Measurements from ENCODE around the gene RET. TPM values are rescaled to one million over a fixed set of nuclear protein-coding genes. Genes with fewer than 3 reads are reported as not detected.

Gene RET
- total RNA-seq, 1 experiment from 2014 or later = not detected

- no TSS peak for BruUV-seq (replicated peaks)
- H3K4me1 Mint-ChIP-seq (ENCODE audit: insufficient read depth, unreplicated experiment) = peaks cover 15% of the 10 kb centered on the region
- ChIA-PET CTCF (no interaction called here), POLR2A (no interaction called here)
- no peak overlapping the region for H3K27ac Mint-ChIP-seq (ENCODE audit: low read depth, unreplicated experiment)
- intact Hi-C loops (cut with micrococcal nuclease) = no loop called here
- no peak overlapping the region for H3K4me3 Mint-ChIP-seq (ENCODE audit: unreplicated experiment)
- no peak for DNase-seq (ENCODE audit: unreplicated experiment)
- no peak for TF ChIP-seq CTCF (IDR thresholded peaks at IDR 0.05; ENCODE audit: unreplicated experiment)
- no peaks in the 10 kb centered on the region for H3K36me3 Mint-ChIP-seq (ENCODE audit: insufficient read depth, unreplicated experiment)
- no peaks in the 10 kb centered on the region for H3K9me3 Mint-ChIP-seq (ENCODE audit: unreplicated experiment)
- H3K27me3 Mint-ChIP-seq (ENCODE audit: insufficient read depth, unreplicated experiment) = no peaks in the 10 kb centered on the region
Observed at GRCh38 chr10:43126759-43127424, 50.0 kb downstream of the RET start.

- TF ChIP-seq CTCF (IDR thresholded peaks at IDR 0.05; ENCODE audit: unreplicated experiment) = no peak
- intact Hi-C loops (cut with micrococcal nuclease) = no loop called here
- no peaks in the 10 kb centered on the region for H3K27me3 Mint-ChIP-seq (ENCODE audit: insufficient read depth, unreplicated experiment)
- peaks cover 15% of the 10 kb centered on the region for H3K4me1 Mint-ChIP-seq (ENCODE audit: insufficient read depth, unreplicated experiment)
- BruUV-seq (replicated peaks) = no TSS peak
- H3K27ac Mint-ChIP-seq (ENCODE audit: low read depth, unreplicated experiment) = no peak overlapping the region
- DNase-seq (ENCODE audit: unreplicated experiment) = no peak
- POLR2A ChIA-PET = no interaction called here
- CTCF ChIA-PET = no interaction called here
- H3K36me3 Mint-ChIP-seq (ENCODE audit: insufficient read depth, unreplicated experiment) = no peaks in the 10 kb centered on the region
- no peaks in the 10 kb centered on the region for H3K9me3 Mint-ChIP-seq (ENCODE audit: unreplicated experiment)
- no peak overlapping the region for H3K4me3 Mint-ChIP-seq (ENCODE audit: unreplicated experiment)
Observed at GRCh38 chr10:43127442-43127841, 50.6 kb downstream of the RET start.

GRCh38 chr10:43128331-43128730 lies 51.5 kb downstream of the RET start:
- BruUV-seq (replicated peaks) = no TSS peak
- Mint-ChIP-seq H3K27ac (ENCODE audit: low read depth, unreplicated experiment) (peak overlapping the region; percentile 83), H3K27me3 (ENCODE audit: insufficient read depth, unreplicated experiment) (no peaks in the 10 kb centered on the region)

More at GRCh38 chr10:43128331-43128730, 51.5 kb downstream of the RET start:
- no peak for TF ChIP-seq CTCF (IDR thresholded peaks at IDR 0.05; ENCODE audit: unreplicated experiment)
- no peaks in the 10 kb centered on the region for H3K36me3 Mint-ChIP-seq (ENCODE audit: insufficient read depth, unreplicated experiment)
- POLR2A ChIA-PET = interaction anchor here (0.7 kb wide), 1 partner anchor 28 kb away, joined by 3 read pairs; no protein-coding TSS in a partner anchor
- H3K4me1 Mint-ChIP-seq (ENCODE audit: insufficient read depth, unreplicated experiment) = peaks cover 15% of the 10 kb centered on the region
- intact Hi-C loops (cut with micrococcal nuclease) = no loop called here
- CTCF ChIA-PET = interaction anchor here (1.0 kb wide), 1 partner anchor 10 kb away, joined by 3 read pairs; no protein-coding TSS in a partner anchor
- no peaks in the 10 kb centered on the region for H3K9me3 Mint-ChIP-seq (ENCODE audit: unreplicated experiment)
- no peak for DNase-seq (ENCODE audit: unreplicated experiment)
- no peak overlapping the region for H3K4me3 Mint-ChIP-seq (ENCODE audit: unreplicated experiment)
